ENCODE measurements around the gene TIMELESS. TPM values are rescaled to one million over a fixed set of nuclear protein-coding genes. Genes with fewer than 3 reads are reported as not detected.

TIMELESS gene
- total and polyA plus RNA-seq, 9 of the 15 experiments (the other 6 are each of a cell fraction or from before 2014, with no cell fraction given) = 11.9 to 59.2 (median 35.8) TPM

- TF ChIP-seq REST (IDR thresholded peaks at IDR 0.05; ENCODE audit: borderline replicate concordance) (peak; percentile 89), REST (CRISPR knock-in tag; IDR thresholded peaks at IDR 0.05; ENCODE audit: low read depth) (no peak; the same call in 1 of the 2 replicates), SRSF7 (optimal IDR thresholded peaks at IDR 0.05; ENCODE audit: low read depth, low read length) (no peak), TARDBP (IDR thresholded peaks at IDR 0.05) (no peak), ESRRB (CRISPR knock-in tag; IDR thresholded peaks at IDR 0.05; ENCODE audit: borderline replicate concordance) (no peak), JUNB (CRISPR knock-in tag; conservative IDR thresholded peaks at IDR 0.05) (no peak), MXI1 (IDR thresholded peaks at IDR 0.05; ENCODE audit: low read depth, low read length) (peak; percentile 50), DIDO1 (tag; IDR thresholded peaks at IDR 0.05; ENCODE audit: low read depth) (no peak; the same call in 1 of the 2 replicates), ETV5 (CRISPR knock-in tag; IDR thresholded peaks at IDR 0.05; ENCODE audit: low read depth) (peak; percentile 27; the same call in 1 of the 2 replicates), BCL6 (CRISPR knock-in tag; IDR thresholded peaks at IDR 0.05) (no peak)
- TF ChIP-seq, protein P1, sequence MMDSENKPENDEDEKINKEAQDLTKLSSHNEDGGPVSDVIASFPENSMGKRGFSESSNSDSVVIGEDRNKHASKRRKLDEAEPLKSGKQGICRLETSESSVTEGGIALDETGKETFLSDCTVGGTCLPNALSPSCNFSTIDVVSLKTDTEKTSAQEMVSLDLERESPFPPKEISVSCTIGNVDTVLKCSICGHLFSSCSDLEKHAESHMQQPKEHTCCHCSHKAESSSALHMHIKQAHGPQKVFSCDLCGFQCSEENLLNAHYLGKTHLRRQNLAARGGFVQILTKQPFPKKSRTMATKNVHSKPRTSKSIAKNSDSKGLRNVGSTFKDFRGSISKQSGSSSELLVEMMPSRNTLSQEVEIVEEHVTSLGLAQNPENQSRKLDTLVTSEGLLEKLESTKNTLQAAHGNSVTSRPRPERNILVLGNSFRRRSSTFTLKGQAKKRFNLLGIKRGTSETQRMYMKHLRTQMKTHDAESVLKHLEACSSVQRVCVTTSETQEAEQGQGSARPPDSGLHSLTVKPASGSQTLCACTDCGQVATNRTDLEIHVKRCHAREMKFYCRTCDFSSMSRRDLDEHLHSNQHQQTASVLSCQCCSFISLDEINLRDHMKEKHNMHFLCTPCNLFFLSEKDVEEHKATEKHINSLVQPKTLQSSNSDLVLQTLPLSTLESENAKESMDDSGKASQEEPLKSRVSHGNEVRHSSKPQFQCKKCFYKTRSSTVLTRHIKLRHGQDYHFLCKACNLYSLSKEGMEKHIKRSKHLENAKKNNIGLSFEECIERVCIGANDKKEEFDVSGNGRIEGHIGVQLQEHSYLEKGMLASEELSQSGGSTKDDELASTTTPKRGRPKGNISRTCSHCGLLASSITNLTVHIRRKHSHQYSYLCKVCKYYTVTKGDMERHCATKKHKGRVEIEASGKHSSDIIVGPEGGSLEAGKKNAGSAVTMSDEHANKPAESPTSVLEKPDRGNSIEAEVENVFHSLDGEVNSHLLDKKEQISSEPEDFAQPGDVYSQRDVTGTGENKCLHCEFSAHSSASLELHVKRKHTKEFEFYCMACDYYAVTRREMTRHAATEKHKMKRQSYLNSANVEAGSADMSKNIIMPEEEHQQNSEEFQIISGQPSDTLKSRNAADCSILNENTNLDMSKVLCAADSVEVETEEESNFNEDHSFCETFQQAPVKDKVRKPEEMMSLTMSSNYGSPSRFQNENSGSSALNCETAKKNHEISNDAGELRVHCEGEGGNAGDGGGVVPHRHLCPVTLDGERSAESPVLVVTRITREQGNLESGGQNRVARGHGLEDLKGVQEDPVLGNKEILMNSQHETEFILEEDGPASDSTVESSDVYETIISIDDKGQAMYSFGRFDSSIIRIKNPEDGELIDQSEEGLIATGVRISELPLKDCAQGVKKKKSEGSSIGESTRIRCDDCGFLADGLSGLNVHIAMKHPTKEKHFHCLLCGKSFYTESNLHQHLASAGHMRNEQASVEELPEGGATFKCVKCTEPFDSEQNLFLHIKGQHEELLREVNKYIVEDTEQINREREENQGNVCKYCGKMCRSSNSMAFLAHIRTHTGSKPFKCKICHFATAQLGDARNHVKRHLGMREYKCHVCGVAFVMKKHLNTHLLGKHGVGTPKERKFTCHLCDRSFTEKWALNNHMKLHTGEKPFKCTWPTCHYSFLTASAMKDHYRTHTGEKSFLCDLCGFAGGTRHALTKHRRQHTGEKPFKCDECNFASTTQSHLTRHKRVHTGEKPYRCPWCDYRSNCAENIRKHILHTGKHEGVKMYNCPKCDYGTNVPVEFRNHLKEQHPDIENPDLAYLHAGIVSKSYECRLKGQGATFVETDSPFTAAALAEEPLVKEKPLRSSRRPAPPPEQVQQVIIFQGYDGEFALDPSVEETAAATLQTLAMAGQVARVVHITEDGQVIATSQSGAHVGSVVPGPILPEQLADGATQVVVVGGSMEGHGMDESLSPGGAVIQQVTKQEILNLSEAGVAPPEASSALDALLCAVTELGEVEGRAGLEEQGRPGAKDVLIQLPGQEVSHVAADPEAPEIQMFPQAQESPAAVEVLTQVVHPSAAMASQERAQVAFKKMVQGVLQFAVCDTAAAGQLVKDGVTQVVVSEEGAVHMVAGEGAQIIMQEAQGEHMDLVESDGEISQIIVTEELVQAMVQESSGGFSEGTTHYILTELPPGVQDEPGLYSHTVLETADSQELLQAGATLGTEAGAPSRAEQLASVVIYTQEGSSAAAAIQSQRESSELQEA (IDR thresholded peaks at IDR 0.05; ENCODE audit: low read depth) = no peak
Observed at GRCh38 chr12:56448860-56449621, at the start of gene TIMELESS (continued).
